GM23338 (cell line): ENCODE data around the gene FUT1.

ENCODE experiments used
- CREB1 ChIP-seq: fragments of 250-450 bp; sonication (Bioruptor Pico); IDR thresholded peaks from 2 replicates; pipeline ENCODE4 v1.5.0; 2020; ENCODE audit warnings: low read depth, mild to moderate bottlenecking, moderate library complexity
- EZH2 ChIP-seq: fragments of 200-600 bp; sonication (generic); IDR thresholded peaks from one replicate; pipeline ENCODE4 v1.8.0; 2017; ENCODE audit warnings: antibody characterized with exemption, mild to moderate bottlenecking, low read depth; ENCODE audit not compliant: unreplicated experiment
- EZH2phosphoT487 ChIP-seq: fragments of 200-600 bp; sonication (generic); IDR thresholded peaks from one replicate; pipeline ENCODE4 v1.8.1; 2018; ENCODE audit warnings: antibody characterized with exemption; ENCODE audit not compliant: unreplicated experiment
- JUNB ChIP-seq: IDR thresholded peaks from one replicate; pipeline ENCODE4 v1.6.1; 2016; ENCODE audit warnings: antibody characterized with exemption; ENCODE audit not compliant: unreplicated experiment
- POLR2AphosphoS5 ChIP-seq: IDR thresholded peaks from 2 replicates; pipeline ENCODE4 v1.6.1; 2016; ENCODE audit warnings: antibody characterized with exemption, low read depth
- STAT1 ChIP-seq: IDR thresholded peaks from one replicate; pipeline ENCODE4 v1.6.1; 2016; ENCODE audit warnings: antibody characterized with exemption; ENCODE audit not compliant: unreplicated experiment
- ZNF114 ChIP-seq: fragments of 250-450 bp; sonication (Bioruptor Pico); IDR thresholded peaks from 2 replicates; pipeline ENCODE4 v1.5.0; 2020; ENCODE audit warnings: mild to moderate bottlenecking, moderate library complexity
- ZNF331 ChIP-seq: fragments of 250-450 bp; sonication (Bioruptor Pico); IDR thresholded peaks from 2 replicates; pipeline ENCODE4 v1.5.0; 2020; ENCODE audit warnings: low read depth, mild to moderate bottlenecking, moderate library complexity
- TF ChIP-seq, protein P1 (sequence below), 2 experiments: fragments of 200-600 bp in 1 of 2; sonication (generic) in 1 of 2; conservative IDR thresholded peaks; 2 replicates each; pipeline versions ENCODE4 v1.5.1 to v1.6.1; 2016 to 2017; ENCODE audit warnings: antibody characterized with exemption in 2 of 2, low read depth in 2 of 2, mild to moderate bottlenecking in 2 of 2, moderate library complexity in 1 of 2
- TF ChIP-seq, protein P2 (sequence below): IDR thresholded peaks from one replicate; pipeline ENCODE4 v1.6.1; 2018; ENCODE audit warnings: antibody characterized with exemption; ENCODE audit not compliant: unreplicated experiment
- TF ChIP-seq, protein P3 (sequence below): fragments of 250-450 bp; sonication (Bioruptor Pico); IDR thresholded peaks from 2 replicates; pipeline ENCODE4 v1.5.0; 2020; ENCODE audit warnings: mild to moderate bottlenecking, moderate library complexity

DNA sequence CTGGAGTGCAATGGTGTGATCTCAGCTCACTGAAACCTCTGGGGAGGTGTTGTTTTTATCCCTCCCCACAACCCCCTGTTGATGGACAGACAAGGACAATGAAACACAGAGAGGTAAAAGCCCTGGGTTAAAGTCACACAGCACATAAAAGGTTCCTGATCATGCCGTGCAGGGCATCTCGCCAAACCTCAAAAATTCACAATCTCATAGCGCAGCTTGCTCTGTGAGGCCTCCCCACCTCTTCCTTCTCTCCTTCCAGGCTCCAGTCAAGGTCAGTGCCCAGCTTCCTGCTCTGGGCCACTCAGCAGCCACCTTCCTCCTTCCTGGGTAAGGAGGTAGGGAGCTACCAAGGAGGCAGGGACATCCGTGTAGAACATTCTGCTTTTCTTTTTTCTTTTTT is 54.4 kb downstream of the FUT1 start:
- TF ChIP-seq, protein P1, sequence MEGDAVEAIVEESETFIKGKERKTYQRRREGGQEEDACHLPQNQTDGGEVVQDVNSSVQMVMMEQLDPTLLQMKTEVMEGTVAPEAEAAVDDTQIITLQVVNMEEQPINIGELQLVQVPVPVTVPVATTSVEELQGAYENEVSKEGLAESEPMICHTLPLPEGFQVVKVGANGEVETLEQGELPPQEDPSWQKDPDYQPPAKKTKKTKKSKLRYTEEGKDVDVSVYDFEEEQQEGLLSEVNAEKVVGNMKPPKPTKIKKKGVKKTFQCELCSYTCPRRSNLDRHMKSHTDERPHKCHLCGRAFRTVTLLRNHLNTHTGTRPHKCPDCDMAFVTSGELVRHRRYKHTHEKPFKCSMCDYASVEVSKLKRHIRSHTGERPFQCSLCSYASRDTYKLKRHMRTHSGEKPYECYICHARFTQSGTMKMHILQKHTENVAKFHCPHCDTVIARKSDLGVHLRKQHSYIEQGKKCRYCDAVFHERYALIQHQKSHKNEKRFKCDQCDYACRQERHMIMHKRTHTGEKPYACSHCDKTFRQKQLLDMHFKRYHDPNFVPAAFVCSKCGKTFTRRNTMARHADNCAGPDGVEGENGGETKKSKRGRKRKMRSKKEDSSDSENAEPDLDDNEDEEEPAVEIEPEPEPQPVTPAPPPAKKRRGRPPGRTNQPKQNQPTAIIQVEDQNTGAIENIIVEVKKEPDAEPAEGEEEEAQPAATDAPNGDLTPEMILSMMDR (conservative IDR thresholded peaks at IDR 0.05; ENCODE audit: low read depth in 2 of 2) = no peak
- no peak for TF ChIP-seq EZH2
- TF ChIP-seq JUNB = no peak
- no peak for TF ChIP-seq EZH2phosphoT487
- TF ChIP-seq POLR2AphosphoS5 = no peak
- no peak for TF ChIP-seq STAT1
- TF ChIP-seq, protein P2, sequence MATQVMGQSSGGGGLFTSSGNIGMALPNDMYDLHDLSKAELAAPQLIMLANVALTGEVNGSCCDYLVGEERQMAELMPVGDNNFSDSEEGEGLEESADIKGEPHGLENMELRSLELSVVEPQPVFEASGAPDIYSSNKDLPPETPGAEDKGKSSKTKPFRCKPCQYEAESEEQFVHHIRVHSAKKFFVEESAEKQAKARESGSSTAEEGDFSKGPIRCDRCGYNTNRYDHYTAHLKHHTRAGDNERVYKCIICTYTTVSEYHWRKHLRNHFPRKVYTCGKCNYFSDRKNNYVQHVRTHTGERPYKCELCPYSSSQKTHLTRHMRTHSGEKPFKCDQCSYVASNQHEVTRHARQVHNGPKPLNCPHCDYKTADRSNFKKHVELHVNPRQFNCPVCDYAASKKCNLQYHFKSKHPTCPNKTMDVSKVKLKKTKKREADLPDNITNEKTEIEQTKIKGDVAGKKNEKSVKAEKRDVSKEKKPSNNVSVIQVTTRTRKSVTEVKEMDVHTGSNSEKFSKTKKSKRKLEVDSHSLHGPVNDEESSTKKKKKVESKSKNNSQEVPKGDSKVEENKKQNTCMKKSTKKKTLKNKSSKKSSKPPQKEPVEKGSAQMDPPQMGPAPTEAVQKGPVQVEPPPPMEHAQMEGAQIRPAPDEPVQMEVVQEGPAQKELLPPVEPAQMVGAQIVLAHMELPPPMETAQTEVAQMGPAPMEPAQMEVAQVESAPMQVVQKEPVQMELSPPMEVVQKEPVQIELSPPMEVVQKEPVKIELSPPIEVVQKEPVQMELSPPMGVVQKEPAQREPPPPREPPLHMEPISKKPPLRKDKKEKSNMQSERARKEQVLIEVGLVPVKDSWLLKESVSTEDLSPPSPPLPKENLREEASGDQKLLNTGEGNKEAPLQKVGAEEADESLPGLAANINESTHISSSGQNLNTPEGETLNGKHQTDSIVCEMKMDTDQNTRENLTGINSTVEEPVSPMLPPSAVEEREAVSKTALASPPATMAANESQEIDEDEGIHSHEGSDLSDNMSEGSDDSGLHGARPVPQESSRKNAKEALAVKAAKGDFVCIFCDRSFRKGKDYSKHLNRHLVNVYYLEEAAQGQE = no peak
- no peak for TF ChIP-seq CREB1 (CRISPR knock-in tag)
- TF ChIP-seq ZNF331 (CRISPR knock-in tag) = no peak
- TF ChIP-seq, protein P3, sequence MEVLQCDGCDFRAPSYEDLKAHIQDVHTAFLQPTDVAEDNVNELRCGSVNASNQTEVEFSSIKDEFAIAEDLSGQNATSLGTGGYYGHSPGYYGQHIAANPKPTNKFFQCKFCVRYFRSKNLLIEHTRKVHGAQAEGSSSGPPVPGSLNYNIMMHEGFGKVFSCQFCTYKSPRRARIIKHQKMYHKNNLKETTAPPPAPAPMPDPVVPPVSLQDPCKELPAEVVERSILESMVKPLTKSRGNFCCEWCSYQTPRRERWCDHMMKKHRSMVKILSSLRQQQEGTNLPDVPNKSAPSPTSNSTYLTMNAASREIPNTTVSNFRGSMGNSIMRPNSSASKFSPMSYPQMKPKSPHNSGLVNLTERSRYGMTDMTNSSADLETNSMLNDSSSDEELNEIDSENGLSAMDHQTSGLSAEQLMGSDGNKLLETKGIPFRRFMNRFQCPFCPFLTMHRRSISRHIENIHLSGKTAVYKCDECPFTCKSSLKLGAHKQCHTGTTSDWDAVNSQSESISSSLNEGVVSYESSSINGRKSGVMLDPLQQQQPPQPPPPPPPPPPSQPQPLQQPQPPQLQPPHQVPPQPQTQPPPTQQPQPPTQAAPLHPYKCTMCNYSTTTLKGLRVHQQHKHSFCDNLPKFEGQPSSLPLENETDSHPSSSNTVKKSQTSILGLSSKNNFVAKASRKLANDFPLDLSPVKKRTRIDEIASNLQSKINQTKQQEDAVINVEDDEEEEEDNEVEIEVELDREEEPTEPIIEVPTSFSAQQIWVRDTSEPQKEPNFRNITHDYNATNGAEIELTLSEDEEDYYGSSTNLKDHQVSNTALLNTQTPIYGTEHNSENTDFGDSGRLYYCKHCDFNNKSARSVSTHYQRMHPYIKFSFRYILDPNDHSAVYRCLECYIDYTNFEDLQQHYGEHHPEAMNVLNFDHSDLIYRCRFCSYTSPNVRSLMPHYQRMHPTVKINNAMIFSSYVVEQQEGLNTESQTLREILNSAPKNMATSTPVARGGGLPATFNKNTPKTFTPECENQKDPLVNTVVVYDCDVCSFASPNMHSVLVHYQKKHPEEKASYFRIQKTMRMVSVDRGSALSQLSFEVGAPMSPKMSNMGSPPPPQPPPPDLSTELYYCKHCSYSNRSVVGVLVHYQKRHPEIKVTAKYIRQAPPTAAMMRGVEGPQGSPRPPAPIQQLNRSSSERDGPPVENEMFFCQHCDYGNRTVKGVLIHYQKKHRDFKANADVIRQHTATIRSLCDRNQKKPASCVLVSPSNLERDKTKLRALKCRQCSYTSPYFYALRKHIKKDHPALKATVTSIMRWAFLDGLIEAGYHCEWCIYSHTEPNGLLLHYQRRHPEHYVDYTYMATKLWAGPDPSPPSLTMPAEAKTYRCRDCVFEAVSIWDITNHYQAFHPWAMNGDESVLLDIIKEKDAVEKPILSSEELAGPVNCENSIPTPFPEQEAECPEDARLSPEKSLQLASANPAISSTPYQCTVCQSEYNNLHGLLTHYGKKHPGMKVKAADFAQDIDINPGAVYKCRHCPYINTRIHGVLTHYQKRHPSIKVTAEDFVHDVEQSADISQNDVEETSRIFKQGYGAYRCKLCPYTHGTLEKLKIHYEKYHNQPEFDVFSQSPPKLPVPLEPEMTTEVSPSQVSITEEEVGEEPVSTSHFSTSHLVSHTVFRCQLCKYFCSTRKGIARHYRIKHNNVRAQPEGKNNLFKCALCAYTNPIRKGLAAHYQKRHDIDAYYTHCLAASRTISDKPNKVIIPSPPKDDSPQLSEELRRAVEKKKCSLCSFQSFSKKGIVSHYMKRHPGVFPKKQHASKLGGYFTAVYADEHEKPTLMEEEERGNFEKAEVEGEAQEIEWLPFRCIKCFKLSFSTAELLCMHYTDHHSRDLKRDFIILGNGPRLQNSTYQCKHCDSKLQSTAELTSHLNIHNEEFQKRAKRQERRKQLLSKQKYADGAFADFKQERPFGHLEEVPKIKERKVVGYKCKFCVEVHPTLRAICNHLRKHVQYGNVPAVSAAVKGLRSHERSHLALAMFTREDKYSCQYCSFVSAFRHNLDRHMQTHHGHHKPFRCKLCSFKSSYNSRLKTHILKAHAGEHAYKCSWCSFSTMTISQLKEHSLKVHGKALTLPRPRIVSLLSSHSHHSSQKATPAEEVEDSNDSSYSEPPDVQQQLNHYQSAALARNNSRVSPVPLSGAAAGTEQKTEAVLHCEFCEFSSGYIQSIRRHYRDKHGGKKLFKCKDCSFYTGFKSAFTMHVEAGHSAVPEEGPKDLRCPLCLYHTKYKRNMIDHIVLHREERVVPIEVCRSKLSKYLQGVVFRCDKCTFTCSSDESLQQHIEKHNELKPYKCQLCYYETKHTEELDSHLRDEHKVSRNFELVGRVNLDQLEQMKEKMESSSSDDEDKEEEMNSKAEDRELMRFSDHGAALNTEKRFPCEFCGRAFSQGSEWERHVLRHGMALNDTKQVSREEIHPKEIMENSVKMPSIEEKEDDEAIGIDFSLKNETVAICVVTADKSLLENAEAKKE = no peak
- TF ChIP-seq ZNF114 = no peak
